Hepatocyte (in vitro differentiated cells): ENCODE results near the gene ZNF865.

Experiments
- CTCF ChIP-seq: fragments of 200-600 bp; sonication (generic); IDR thresholded peaks from 2 replicates; pipeline ENCODE4 v1.5.1; 2016; ENCODE audit warnings: antibody characterized with exemption, mild to moderate bottlenecking; ENCODE audit not compliant: poor library complexity
- EZH2 ChIP-seq: fragments of 200-600 bp; sonication (generic); IDR thresholded peaks from 2 replicates; pipeline ENCODE4 v1.6.1; 2016; ENCODE audit warnings: antibody characterized with exemption, mild to moderate bottlenecking, borderline replicate concordance
- EZH2phosphoT487 ChIP-seq: fragments of 200-600 bp; sonication (generic); IDR thresholded peaks from one replicate; pipeline ENCODE4 v1.6.1; 2018; ENCODE audit warnings: antibody characterized with exemption, mild to moderate bottlenecking, low read depth, moderate library complexity; ENCODE audit not compliant: unreplicated experiment, severe bottlenecking

- no peak for TF ChIP-seq EZH2
- no peak for TF ChIP-seq CTCF
- TF ChIP-seq EZH2phosphoT487: no peak
Measured at GRCh38 chr19:55594996-55595545, 10.4 kb upstream of the ZNF865 start.
